GM12892 (cell line): ENCODE measurements around the gene PIGU.

Experiments used
- POLR2A ChIP-seq: IDR thresholded peaks from 2 replicates; pipeline ENCODE4 v1.6.1; 2011; ENCODE audit warnings: low read depth, low read length, control low read depth
- POLR2AphosphoS5 ChIP-seq: IDR thresholded peaks from 2 replicates; pipeline ENCODE4 v1.6.1; 2011; ENCODE audit warnings: low read depth, low read length, control low read depth
- TAF1 ChIP-seq: IDR thresholded peaks from 2 replicates; pipeline ENCODE4 v1.6.1; 2011; ENCODE audit warnings: low read depth, mild to moderate bottlenecking, control low read depth, low read length, borderline replicate concordance

DNA sequence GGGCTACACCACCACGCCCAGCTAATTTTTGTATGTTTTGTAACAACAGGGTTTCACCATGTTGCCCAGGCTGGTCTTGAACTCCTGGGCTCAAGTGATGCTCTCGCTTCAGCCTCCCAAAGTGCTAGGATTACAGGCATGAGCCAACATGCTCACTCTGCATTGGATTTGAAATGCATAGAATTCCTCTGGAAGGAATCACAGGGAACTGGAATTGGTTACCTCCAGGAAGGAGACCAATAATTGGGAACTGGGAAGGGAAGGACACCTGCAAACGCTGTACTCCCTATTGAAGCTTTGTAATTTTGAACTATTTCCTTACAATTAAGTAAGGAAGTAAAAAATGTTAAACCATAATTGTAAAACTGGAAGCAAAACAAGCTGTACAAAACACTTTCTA lies 14.9 kb upstream of the PIGU start:
- TF ChIP-seq POLR2A (no peak), TAF1 (no peak), POLR2AphosphoS5 (no peak)
